SIG-M5 treated with dmso at 0.1 percent for 504 hours (cell line): ENCODE measurements around the gene CDC20.
A peak's percentile ranks its signal among the peaks of the same experiment; 100 is the strongest.
"Not testable (repeated sequence)": the region's sequence is repeated elsewhere in the genome, so short reads cannot be mapped to it uniquely, and the experiment has no call there.

Source experiments
- DNase-seq: peaks from one replicate; lab custom pipeline; 2025; ENCODE audit not compliant: unreplicated experiment; lab: John Stamatoyannopoulos, UW

CDC20 gene

GRCh38 chr1:43381612-43382011 lies 22.8 kb downstream of the CDC20 start:
- DNase-seq: peak; percentile 71

GRCh38 chr1:43382027-43382779 lies 23.4 kb downstream of the CDC20 start:
- DNase-seq: no peak

- DNase-seq: no peak
Measured at GRCh38 chr1:43383449-43383848, 24.7 kb downstream of the CDC20 start.

GRCh38 chr1:43386676-43387075 lies 27.9 kb downstream of the CDC20 start:
- no peak for DNase-seq

GRCh38 chr1:43387976-43388599 lies 29.3 kb downstream of the CDC20 start:
- no peak for DNase-seq

GRCh38 chr1:43388613-43389012 lies 29.8 kb downstream of the CDC20 start:
- DNase-seq: no peak

- peak; percentile 90 for DNase-seq
Measured at GRCh38 chr1:43389326-43390313, 30.8 kb downstream of the CDC20 start, which contains the start of the genes MED8 and SZT2. Gene MED8, minus strand, starts transcription at chr1:43389800. Its CDS starts 36 bp downstream, at chr1:43389764. Gene SZT2, plus strand, starts transcription at chr1:43389899. Its CDS starts 70 bp downstream, at chr1:43389969.

GRCh38 chr1:43392702-43393101 lies 33.9 kb downstream of the CDC20 start:
- no peak for DNase-seq

- DNase-seq: no peak
Measured at GRCh38 chr1:43395523-43395922, 36.7 kb downstream of the CDC20 start.

- no peak for DNase-seq
Measured at GRCh38 chr1:43396059-43396458, 37.3 kb downstream of the CDC20 start.

GRCh38 chr1:43398227-43398626 lies 39.4 kb downstream of the CDC20 start:
- no peak for DNase-seq

GRCh38 chr1:43400441-43400840 lies 41.7 kb downstream of the CDC20 start:
- not testable (repeated sequence) for DNase-seq

GRCh38 chr1:43402089-43402865 lies 43.5 kb downstream of the CDC20 start:
- no peak for DNase-seq

- DNase-seq: no peak
Measured at GRCh38 chr1:43404353-43404752, 45.6 kb downstream of the CDC20 start.

GRCh38 chr1:43405219-43405875 lies 46.6 kb downstream of the CDC20 start:
- no peak for DNase-seq

- DNase-seq: no peak
Measured at GRCh38 chr1:43405876-43406234, 47.1 kb downstream of the CDC20 start.

GRCh38 chr1:43410571-43410970 lies 51.8 kb downstream of the CDC20 start:
- DNase-seq: no peak
